ENCODE measurements around the gene PMPCB.

- TF ChIP-seq CTCF (conservative IDR thresholded peaks at IDR 0.05; ENCODE audit: low read length), result no peak
- no peak for TF ChIP-seq EZH2phosphoT487 (IDR thresholded peaks at IDR 0.05; ENCODE audit: borderline replicate concordance)
Observed at GRCh38 chr7:103344453-103345149, 47.4 kb downstream of the PMPCB start, which contains the start of gene DNAJC2.
